ENCODE results near the gene DYRK1A. TPM values are rescaled to one million over a fixed set of nuclear protein-coding genes. Genes with fewer than 3 reads are reported as not detected.

The DYRK1A gene
- total RNA-seq, 1 donor from 2014 or later, result 23.6 TPM

- TF ChIP-seq, protein P1, sequence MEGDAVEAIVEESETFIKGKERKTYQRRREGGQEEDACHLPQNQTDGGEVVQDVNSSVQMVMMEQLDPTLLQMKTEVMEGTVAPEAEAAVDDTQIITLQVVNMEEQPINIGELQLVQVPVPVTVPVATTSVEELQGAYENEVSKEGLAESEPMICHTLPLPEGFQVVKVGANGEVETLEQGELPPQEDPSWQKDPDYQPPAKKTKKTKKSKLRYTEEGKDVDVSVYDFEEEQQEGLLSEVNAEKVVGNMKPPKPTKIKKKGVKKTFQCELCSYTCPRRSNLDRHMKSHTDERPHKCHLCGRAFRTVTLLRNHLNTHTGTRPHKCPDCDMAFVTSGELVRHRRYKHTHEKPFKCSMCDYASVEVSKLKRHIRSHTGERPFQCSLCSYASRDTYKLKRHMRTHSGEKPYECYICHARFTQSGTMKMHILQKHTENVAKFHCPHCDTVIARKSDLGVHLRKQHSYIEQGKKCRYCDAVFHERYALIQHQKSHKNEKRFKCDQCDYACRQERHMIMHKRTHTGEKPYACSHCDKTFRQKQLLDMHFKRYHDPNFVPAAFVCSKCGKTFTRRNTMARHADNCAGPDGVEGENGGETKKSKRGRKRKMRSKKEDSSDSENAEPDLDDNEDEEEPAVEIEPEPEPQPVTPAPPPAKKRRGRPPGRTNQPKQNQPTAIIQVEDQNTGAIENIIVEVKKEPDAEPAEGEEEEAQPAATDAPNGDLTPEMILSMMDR (conservative IDR thresholded peaks at IDR 0.05; ENCODE audit: low read depth, low read length), result no peak
- no peak overlapping the region for H3K4me3 ChIP-seq (ENCODE audit: low read depth, low read length)
- DNase-seq (ENCODE audit: low read depth), result no peak
Measured at GRCh38 chr21:37473491-37473890, 106.9 kb downstream of the DYRK1A start.

DNA sequence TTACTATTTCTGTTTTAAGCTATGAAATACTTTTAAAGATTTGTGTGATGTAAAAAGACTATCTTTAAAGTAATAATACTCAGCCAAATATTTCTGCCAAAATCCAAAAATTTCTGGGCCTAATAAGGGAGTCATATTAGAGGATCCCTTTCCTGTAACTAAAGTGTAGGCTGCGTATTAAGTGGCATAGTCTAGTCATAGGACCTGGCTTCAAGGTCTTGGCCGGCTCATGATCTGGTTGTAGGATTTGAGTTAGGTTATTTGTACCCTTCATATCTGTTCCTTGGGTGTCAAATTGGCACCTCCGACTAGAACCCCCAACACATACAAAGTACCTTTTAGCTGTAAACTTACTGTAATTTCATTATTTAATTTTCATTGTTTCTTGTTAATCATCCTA, 107.8 kb downstream of the DYRK1A start:
- DNase-seq (ENCODE audit: low read depth), result no peak
- H3K4me3 ChIP-seq (ENCODE audit: low read depth, low read length), result no peak overlapping the region
- TF ChIP-seq, protein P1 (conservative IDR thresholded peaks at IDR 0.05; ENCODE audit: low read depth, low read length), result no peak

- DNase-seq (ENCODE audit: low read depth), result no peak
- TF ChIP-seq, protein P1 (conservative IDR thresholded peaks at IDR 0.05; ENCODE audit: low read depth, low read length), result no peak
- H3K4me3 ChIP-seq (ENCODE audit: low read depth, low read length), result no peak overlapping the region
Measured at GRCh38 chr21:37475186-37475868, 108.8 kb downstream of the DYRK1A start.

DNA sequence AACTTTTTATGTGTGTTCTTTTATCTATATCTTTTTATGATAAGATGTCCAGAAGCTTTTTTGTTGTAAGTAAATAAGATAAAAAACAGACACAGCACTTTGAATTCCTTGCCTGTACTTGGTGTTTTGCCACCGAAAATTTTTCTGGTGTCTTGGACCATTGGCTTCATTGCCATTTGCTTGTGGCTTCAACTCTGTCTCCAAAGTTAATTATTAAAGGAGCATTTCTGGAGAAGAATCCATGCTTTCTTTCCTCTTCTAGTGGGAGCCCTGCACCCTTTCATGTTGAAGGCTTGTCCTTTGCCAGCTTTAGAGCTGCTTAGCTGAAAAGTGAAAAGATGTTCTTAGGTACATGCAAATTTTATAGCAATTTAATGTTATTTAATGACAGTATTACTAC, 112.2 kb downstream of the DYRK1A start:
- no peak for DNase-seq (ENCODE audit: low read depth)
- TF ChIP-seq, protein P1 (conservative IDR thresholded peaks at IDR 0.05; ENCODE audit: low read depth, low read length), result no peak
- H3K4me3 ChIP-seq (ENCODE audit: low read depth, low read length), result no peak overlapping the region

- TF ChIP-seq, protein P1 (conservative IDR thresholded peaks at IDR 0.05; ENCODE audit: low read depth, low read length), result no peak
- H3K4me3 ChIP-seq (ENCODE audit: low read depth, low read length), result no peak overlapping the region
- DNase-seq (ENCODE audit: low read depth), result no peak
Measured at GRCh38 chr21:37483776-37484175, 117.2 kb downstream of the DYRK1A start.

GRCh38 chr21:37484535-37485474, 118.2 kb downstream of the DYRK1A start:
- H3K4me3 ChIP-seq (ENCODE audit: low read depth, low read length), result no peak overlapping the region
- no peak for DNase-seq (ENCODE audit: low read depth)
- TF ChIP-seq, protein P1 (conservative IDR thresholded peaks at IDR 0.05; ENCODE audit: low read depth, low read length), result no peak

Measured in epithelial cell of proximal tubule (primary cell).